SU-DHL-6 (cell line): Measurements from ENCODE around the gene C10orf120.

ENCODE experiments used
- H2AFZ ChIP-seq: fragments of 200-600 bp; sonication (generic); 2 replicates; pipeline ENCODE4 v1.6.1; 2014; ENCODE audit warnings: low read depth, mild to moderate bottlenecking, moderate library complexity, mixed read lengths, antibody characterized with exemption, low read length; ENCODE audit not compliant: severe bottlenecking
- H3F3A ChIP-seq: fragments of 200-600 bp; shearing (Covaris generic); 2 replicates; pipeline ENCODE4 v1.6.0; 2016; ENCODE audit warnings: antibody characterized with exemption, mild to moderate bottlenecking; ENCODE audit not compliant: insufficient read depth
- H3K27ac ChIP-seq: fragments of 200-600 bp; sonication (generic); 2 replicates; pipeline ENCODE4 v1.5.1; 2016; ENCODE audit warnings: low read depth, mild to moderate bottlenecking, low read length, moderate library complexity, mixed read lengths
- H3K27me3 ChIP-seq: fragments of 200-600 bp; sonication (generic), shearing (Covaris generic); 2 replicates; pipeline ENCODE4 v1.6.0; 2014; ENCODE audit warnings: mild to moderate bottlenecking, low read length
- H3K36me3 ChIP-seq: fragments of 200-600 bp; sonication (generic); 2 replicates; pipeline ENCODE4 v1.6.1; 2014; ENCODE audit warnings: mild to moderate bottlenecking, low read length, mixed read lengths
- H3K4me2 ChIP-seq: fragments of 300-600, 200-600 bp; shearing (Covaris generic), sonication (generic); 2 replicates; pipeline ENCODE4 v1.6.0; 2014; ENCODE audit warnings: low read length, low read depth, mild to moderate bottlenecking; ENCODE audit not compliant: poor library complexity, severe bottlenecking
- H3K4me3 ChIP-seq: fragments of 200-600 bp; sonication (generic); 2 replicates; pipeline ENCODE4 v1.5.1; 2014; ENCODE audit warnings: antibody characterized with exemption, low read length, mild to moderate bottlenecking, mixed read lengths; ENCODE audit not compliant: insufficient read depth, poor library complexity, severe bottlenecking
- H3K79me2 ChIP-seq: fragments of 200-600 bp; sonication (generic); 2 replicates; pipeline ENCODE4 v1.6.1; 2014; ENCODE audit warnings: mild to moderate bottlenecking, low read length, moderate library complexity; ENCODE audit not compliant: insufficient read depth
- H3K9ac ChIP-seq: fragments of 200-600 bp; sonication (generic); 2 replicates; pipeline ENCODE4 v1.7.0; 2014; ENCODE audit warnings: mild to moderate bottlenecking, low read length
- H3K9me2 ChIP-seq: fragments of 200-600 bp; sonication (generic); replicated peaks from 2 replicates; pipeline ENCODE4 v1.6.1; 2014; ENCODE audit warnings: low read length; ENCODE audit not compliant: insufficient read depth
- H3K9me3 ChIP-seq: fragments of 200-600 bp; sonication (generic); 2 replicates; pipeline ENCODE4 v1.6.1; 2014; ENCODE audit warnings: low read length, mixed read lengths; ENCODE audit not compliant: insufficient read depth
- H4K20me1 ChIP-seq: fragments of 200-600 bp; sonication (generic); 2 replicates; pipeline ENCODE4 v1.6.1; 2014; ENCODE audit warnings: low read depth, mild to moderate bottlenecking, antibody characterized with exemption, low read length, moderate library complexity, mixed read lengths
- CTCF ChIP-seq: fragments of 200-600 bp; sonication (generic); IDR thresholded peaks from one replicate; pipeline ENCODE4 v1.5.1; 2017; ENCODE audit warnings: antibody characterized with exemption, mild to moderate bottlenecking, low read length, moderate library complexity; ENCODE audit not compliant: insufficient read depth, poor library complexity, severe bottlenecking
- EZH2phosphoT487 ChIP-seq: fragments of 200-600 bp; sonication (generic), shearing (Covaris generic); conservative IDR thresholded peaks from 2 replicates; pipeline ENCODE4 v1.6.1; 2018; ENCODE audit warnings: mild to moderate bottlenecking, antibody characterized with exemption, low read length, moderate library complexity, mixed read lengths

C10orf120 gene

GRCh38 chr10:122703483-122704448, 4.1 kb upstream of the C10orf120 start:
- Histone ChIP-seq H3K27ac (no peak overlapping the region), H3K9me2 (no peaks in the 10 kb centered on the region), H3K4me2 (no peak overlapping the region), H4K20me1 (no peaks in the 10 kb centered on the region), H3K36me3 (no peaks in the 10 kb centered on the region), H3F3A (no peaks in the 10 kb centered on the region), H3K9ac (no peak overlapping the region), H3K4me3 (no peak overlapping the region), H3K9me3 (no peaks in the 10 kb centered on the region), H3K27me3 (no peaks in the 10 kb centered on the region), H2AFZ (no peak overlapping the region), H3K79me2 (no peaks in the 10 kb centered on the region)
- TF ChIP-seq EZH2phosphoT487 (no peak), CTCF (peak; percentile 60)

- no peaks in the 10 kb centered on the region for H3K79me2 ChIP-seq
- no peaks in the 10 kb centered on the region for H3K36me3 ChIP-seq
- H3K4me2 ChIP-seq = no peak overlapping the region
- H3F3A ChIP-seq = no peaks in the 10 kb centered on the region
- TF ChIP-seq EZH2phosphoT487 = no peak
- TF ChIP-seq CTCF = no peak
- no peak overlapping the region for H3K9ac ChIP-seq
- no peaks in the 10 kb centered on the region for H3K27me3 ChIP-seq
- no peaks in the 10 kb centered on the region for H4K20me1 ChIP-seq
- H3K4me3 ChIP-seq = no peak overlapping the region
- no peaks in the 10 kb centered on the region for H3K9me3 ChIP-seq
- H3K9me2 ChIP-seq = no peaks in the 10 kb centered on the region
- H3K27ac ChIP-seq = no peak overlapping the region
- no peak overlapping the region for H2AFZ ChIP-seq
Measured at GRCh38 chr10:122702275-122702674, 2.6 kb upstream of the C10orf120 start.

GRCh38 chr10:122701652-122702051, 2.0 kb upstream of the C10orf120 start:
- H3K27ac ChIP-seq = no peak overlapping the region
- no peaks in the 10 kb centered on the region for H3K9me2 ChIP-seq
- no peak overlapping the region for H3K4me2 ChIP-seq
- no peaks in the 10 kb centered on the region for H3K79me2 ChIP-seq
- no peak overlapping the region for H3K4me3 ChIP-seq
- H3F3A ChIP-seq = no peaks in the 10 kb centered on the region
- no peaks in the 10 kb centered on the region for H4K20me1 ChIP-seq
- H2AFZ ChIP-seq = no peak overlapping the region
- no peaks in the 10 kb centered on the region for H3K36me3 ChIP-seq
- no peaks in the 10 kb centered on the region for H3K9me3 ChIP-seq
- no peak overlapping the region for H3K9ac ChIP-seq
- no peak for TF ChIP-seq CTCF
- no peak for TF ChIP-seq EZH2phosphoT487
- H3K27me3 ChIP-seq = no peaks in the 10 kb centered on the region
